ENCODE data around the gene LIMK1. TPM values are rescaled to one million over a fixed set of nuclear protein-coding genes. Genes with fewer than 3 reads are reported as not detected.

LIMK1 gene
- total RNA-seq, 1 experiment from 2014 or later: 56.3 TPM

DNA sequence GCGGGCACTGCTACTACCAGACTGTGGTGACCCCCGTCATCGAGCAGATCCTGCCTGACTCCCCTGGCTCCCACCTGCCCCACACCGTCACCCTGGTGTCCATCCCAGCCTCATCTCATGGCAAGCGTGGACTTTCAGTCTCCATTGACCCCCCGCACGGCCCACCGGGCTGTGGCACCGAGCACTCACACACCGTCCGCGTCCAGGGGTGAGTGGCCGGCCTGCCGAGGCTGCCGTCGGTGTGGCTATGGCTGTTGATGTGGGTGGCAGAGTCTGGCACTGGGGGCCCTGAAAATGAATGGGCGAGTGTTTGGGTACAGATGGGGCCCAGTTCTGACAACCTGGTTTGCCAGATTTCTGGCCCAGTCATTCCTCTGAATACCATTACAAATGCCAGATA, 15.4 kb downstream of the LIMK1 start:
- ATAC-seq (no peak), DNase-seq (ENCODE audit: low read depth, low spot score) (no peak)
- Histone ChIP-seq H3K4me3 (replicated peaks in 1 of 2; ENCODE audit: low read depth in 1 of 2, low read length in 2 of 2) (no peak overlapping the region), H3K9ac (ENCODE audit: low read length) (no peak overlapping the region), H4K20me1 (ENCODE audit: insufficient read depth) (no peaks in the 10 kb centered on the region), H3K9me2 (ENCODE audit: insufficient read depth) (no peaks in the 10 kb centered on the region), H3K36me3 (ENCODE audit: control insufficient read depth in 1 of 2, insufficient read depth in 2 of 2, low read length in 2 of 2) (peaks cover 28 to 36% of the 10 kb centered on the region in 2 experiments; a peak in 3 of 4 replicates), H3K4me1 (ENCODE audit: control insufficient read depth in 1 of 2, insufficient read depth in 2 of 2, low read length in 2 of 2) (peaks cover 29 to 46% of the 10 kb centered on the region in 2 experiments), H3K79me2 (ENCODE audit: insufficient read depth, low read length) (peaks cover 9% of the 10 kb centered on the region; the same call in 1 of the 2 replicates), H3K27ac (ENCODE audit: low read depth, low read length) (no peak overlapping the region), H3K4me2 (ENCODE audit: low read length) (no peak overlapping the region), H3K9me3 (ENCODE audit: control insufficient read depth in 1 of 2, insufficient read depth in 1 of 2, low read depth in 1 of 2, low read length in 2 of 2) (peaks cover 0 to 13% of the 10 kb centered on the region in 2 experiments; a peak in 1 of 4 replicates), H2AFZ (ENCODE audit: low read depth, low read length, poor library complexity, severe bottlenecking) (no peak overlapping the region), H3K27me3 (ENCODE audit: insufficient read depth, low read length) (no peaks in the 10 kb centered on the region)
- ChIA-PET CTCF (no interaction called here), RAD21 (ENCODE audit: low non-redundant PET in 1 of 2, low total read pairs in 2 of 2, uncharacterized antibody in 2 of 2, unreplicated experiment in 2 of 2) (no interaction called here), POLR2A (no interaction called here)
- TF ChIP-seq, protein P1, sequence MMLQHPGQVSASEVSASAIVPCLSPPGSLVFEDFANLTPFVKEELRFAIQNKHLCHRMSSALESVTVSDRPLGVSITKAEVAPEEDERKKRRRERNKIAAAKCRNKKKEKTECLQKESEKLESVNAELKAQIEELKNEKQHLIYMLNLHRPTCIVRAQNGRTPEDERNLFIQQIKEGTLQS (IDR thresholded peaks at IDR 0.05): no peak
- TF ChIP-seq RAD21 (IDR thresholded peaks at IDR 0.05; ENCODE audit: low read depth) (no peak), CEBPB (IDR thresholded peaks at IDR 0.05; ENCODE audit: low read depth) (no peak), TCF7L2 (IDR thresholded peaks at IDR 0.05; ENCODE audit: borderline replicate concordance, extremely low read depth, insufficient read depth, insufficient read length) (no peak), POLR2AphosphoS5 (IDR thresholded peaks at IDR 0.05; ENCODE audit: low read depth, low read length) (no peak), ZNF274 (IDR thresholded peaks at IDR 0.05; ENCODE audit: low read depth, low read length) (no peak), EZH2 (IDR thresholded peaks at IDR 0.05) (no peak), EZH2phosphoT487 (IDR thresholded peaks at IDR 0.05; ENCODE audit: borderline replicate concordance) (no peak), ELF1 (IDR thresholded peaks at IDR 0.05; ENCODE audit: borderline replicate concordance, low read depth) (no peak), SRF (IDR thresholded peaks at IDR 0.05; ENCODE audit: low read depth) (no peak), SIN3A (IDR thresholded peaks at IDR 0.05; ENCODE audit: low read depth) (no peak), JUND (IDR thresholded peaks at IDR 0.05) (no peak), YY1 (IDR thresholded peaks at IDR 0.05; ENCODE audit: extremely low read depth, insufficient replicate concordance, low read depth, low read length) (no peak), FOSL1 (IDR thresholded peaks at IDR 0.05; ENCODE audit: low read depth) (no peak), CBX3 (IDR thresholded peaks at IDR 0.05; ENCODE audit: low read depth) (no peak), EGR1 (IDR thresholded peaks at IDR 0.05; ENCODE audit: low read depth) (no peak), ZFX (IDR thresholded peaks at IDR 0.05) (no peak)
- TF ChIP-seq, protein P2, sequence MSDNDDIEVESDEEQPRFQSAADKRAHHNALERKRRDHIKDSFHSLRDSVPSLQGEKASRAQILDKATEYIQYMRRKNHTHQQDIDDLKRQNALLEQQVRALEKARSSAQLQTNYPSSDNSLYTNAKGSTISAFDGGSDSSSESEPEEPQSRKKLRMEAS (IDR thresholded peaks at IDR 0.05): no peak
- TF ChIP-seq, protein P3, sequence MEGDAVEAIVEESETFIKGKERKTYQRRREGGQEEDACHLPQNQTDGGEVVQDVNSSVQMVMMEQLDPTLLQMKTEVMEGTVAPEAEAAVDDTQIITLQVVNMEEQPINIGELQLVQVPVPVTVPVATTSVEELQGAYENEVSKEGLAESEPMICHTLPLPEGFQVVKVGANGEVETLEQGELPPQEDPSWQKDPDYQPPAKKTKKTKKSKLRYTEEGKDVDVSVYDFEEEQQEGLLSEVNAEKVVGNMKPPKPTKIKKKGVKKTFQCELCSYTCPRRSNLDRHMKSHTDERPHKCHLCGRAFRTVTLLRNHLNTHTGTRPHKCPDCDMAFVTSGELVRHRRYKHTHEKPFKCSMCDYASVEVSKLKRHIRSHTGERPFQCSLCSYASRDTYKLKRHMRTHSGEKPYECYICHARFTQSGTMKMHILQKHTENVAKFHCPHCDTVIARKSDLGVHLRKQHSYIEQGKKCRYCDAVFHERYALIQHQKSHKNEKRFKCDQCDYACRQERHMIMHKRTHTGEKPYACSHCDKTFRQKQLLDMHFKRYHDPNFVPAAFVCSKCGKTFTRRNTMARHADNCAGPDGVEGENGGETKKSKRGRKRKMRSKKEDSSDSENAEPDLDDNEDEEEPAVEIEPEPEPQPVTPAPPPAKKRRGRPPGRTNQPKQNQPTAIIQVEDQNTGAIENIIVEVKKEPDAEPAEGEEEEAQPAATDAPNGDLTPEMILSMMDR (IDR thresholded peaks at IDR 0.05 in 2 of 3, conservative IDR thresholded peaks at IDR 0.05 in 1 of 3; ENCODE audit: borderline replicate concordance in 1 of 3, insufficient read depth in 1 of 3, low read depth in 2 of 3, low read length in 2 of 3): no peak
- TF ChIP-seq, protein P4, sequence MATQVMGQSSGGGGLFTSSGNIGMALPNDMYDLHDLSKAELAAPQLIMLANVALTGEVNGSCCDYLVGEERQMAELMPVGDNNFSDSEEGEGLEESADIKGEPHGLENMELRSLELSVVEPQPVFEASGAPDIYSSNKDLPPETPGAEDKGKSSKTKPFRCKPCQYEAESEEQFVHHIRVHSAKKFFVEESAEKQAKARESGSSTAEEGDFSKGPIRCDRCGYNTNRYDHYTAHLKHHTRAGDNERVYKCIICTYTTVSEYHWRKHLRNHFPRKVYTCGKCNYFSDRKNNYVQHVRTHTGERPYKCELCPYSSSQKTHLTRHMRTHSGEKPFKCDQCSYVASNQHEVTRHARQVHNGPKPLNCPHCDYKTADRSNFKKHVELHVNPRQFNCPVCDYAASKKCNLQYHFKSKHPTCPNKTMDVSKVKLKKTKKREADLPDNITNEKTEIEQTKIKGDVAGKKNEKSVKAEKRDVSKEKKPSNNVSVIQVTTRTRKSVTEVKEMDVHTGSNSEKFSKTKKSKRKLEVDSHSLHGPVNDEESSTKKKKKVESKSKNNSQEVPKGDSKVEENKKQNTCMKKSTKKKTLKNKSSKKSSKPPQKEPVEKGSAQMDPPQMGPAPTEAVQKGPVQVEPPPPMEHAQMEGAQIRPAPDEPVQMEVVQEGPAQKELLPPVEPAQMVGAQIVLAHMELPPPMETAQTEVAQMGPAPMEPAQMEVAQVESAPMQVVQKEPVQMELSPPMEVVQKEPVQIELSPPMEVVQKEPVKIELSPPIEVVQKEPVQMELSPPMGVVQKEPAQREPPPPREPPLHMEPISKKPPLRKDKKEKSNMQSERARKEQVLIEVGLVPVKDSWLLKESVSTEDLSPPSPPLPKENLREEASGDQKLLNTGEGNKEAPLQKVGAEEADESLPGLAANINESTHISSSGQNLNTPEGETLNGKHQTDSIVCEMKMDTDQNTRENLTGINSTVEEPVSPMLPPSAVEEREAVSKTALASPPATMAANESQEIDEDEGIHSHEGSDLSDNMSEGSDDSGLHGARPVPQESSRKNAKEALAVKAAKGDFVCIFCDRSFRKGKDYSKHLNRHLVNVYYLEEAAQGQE (IDR thresholded peaks at IDR 0.05; ENCODE audit: low read depth): no peak
- no TSS peak for BruUV-seq (replicated peaks)
- intact Hi-C loops (cut with micrococcal nuclease): no loop called here

Data from HCT116 (cell line).